Cardiac fibroblast (primary cell): ENCODE data around the gene MED12L.
"Not testable (repeated sequence)": the region's sequence is repeated elsewhere in the genome, so short reads cannot be mapped to it uniquely, and the experiment has no call there.

ENCODE experiments used
- DNase-seq, 2 donors: peaks; one replicate each; pipeline versions ENCODE4 v3.0.0 to v3.0.0-alpha.2; 2010; ENCODE audit warnings: low read depth in 2 of 2
- H3K4me3 ChIP-seq, 2 donors: replicated peaks in 1 of 2; 1 replicate in 1 of 2; 2 replicates in 1 of 2; pipeline ENCODE4 v1.5.1; 2011; ENCODE audit warnings: low read depth in 2 of 2, low read length in 2 of 2, mild to moderate bottlenecking in 2 of 2, moderate library complexity in 1 of 2
- TF ChIP-seq, protein P1 (sequence below): IDR thresholded peaks from one replicate; pipeline ENCODE4 v1.5.1; 2011; ENCODE audit warnings: low read depth, mild to moderate bottlenecking, low read length, inconsistent platforms

MED12L gene

DNA sequence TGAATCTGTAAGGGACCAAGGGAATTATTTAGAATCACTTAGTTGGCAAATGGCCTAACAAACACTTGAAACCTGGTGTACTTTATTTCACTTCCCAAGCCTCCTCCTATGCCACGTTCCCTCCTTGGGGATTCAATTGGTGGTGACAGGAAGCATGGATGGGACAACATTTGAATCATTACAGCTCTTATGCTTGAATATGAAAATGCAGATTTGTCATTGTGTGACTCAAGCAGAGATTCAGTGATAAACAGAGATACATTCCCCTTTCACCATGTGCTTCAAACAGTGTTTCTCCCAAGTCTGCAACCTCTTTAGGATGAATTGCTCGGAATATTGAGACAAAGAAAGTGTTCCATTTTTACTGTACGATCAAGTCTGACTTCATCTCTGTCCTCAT, 32.7 kb upstream of the MED12L start:
- DNase-seq = no peak
- TF ChIP-seq, protein P1, sequence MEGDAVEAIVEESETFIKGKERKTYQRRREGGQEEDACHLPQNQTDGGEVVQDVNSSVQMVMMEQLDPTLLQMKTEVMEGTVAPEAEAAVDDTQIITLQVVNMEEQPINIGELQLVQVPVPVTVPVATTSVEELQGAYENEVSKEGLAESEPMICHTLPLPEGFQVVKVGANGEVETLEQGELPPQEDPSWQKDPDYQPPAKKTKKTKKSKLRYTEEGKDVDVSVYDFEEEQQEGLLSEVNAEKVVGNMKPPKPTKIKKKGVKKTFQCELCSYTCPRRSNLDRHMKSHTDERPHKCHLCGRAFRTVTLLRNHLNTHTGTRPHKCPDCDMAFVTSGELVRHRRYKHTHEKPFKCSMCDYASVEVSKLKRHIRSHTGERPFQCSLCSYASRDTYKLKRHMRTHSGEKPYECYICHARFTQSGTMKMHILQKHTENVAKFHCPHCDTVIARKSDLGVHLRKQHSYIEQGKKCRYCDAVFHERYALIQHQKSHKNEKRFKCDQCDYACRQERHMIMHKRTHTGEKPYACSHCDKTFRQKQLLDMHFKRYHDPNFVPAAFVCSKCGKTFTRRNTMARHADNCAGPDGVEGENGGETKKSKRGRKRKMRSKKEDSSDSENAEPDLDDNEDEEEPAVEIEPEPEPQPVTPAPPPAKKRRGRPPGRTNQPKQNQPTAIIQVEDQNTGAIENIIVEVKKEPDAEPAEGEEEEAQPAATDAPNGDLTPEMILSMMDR = no peak
- H3K4me3 ChIP-seq = no peak overlapping the region

DNA sequence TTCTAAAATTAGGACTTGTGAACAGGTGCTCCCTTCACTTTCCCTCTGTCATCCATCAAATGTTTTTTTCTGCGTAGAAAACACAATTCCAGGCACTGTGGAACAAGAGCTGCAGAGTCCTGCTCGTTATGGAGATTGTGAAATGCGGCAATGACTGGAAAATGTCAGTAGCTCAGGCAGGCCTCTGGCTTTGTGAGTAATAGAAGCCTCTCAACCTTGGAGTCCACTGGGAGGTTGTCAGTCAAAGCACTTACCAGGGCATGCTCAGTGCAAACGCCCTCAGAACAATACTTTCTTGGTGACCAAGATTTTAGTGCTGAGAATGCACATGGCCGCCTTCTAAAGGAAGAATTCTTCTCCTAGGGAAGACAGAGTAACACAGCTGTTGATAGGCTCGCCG, 26.7 kb upstream of the MED12L start:
- TF ChIP-seq, protein P1 = no peak
- no peak overlapping the region for H3K4me3 ChIP-seq
- DNase-seq = no peak

DNA sequence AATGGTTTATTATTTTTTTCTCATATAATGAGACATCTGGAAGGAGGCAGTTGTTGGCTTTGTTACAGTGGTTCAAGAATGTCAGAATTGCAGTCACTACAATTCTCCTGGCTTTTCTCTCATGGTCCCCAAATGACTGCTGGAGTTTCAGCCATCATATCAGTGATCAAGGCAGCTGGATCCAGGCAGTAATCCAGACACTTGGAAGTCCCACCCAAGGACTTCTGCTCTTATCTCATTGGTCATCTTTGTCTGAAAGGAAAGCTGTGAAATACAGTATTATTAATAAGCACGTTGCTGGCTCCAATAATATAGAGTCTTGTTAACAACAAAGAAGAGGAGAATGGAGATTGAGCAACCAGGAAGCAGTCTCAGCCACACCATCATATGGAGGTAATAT, 22.9 kb upstream of the MED12L start:
- DNase-seq = no peak
- TF ChIP-seq, protein P1 = no peak
- no peak overlapping the region for H3K4me3 ChIP-seq

DNA sequence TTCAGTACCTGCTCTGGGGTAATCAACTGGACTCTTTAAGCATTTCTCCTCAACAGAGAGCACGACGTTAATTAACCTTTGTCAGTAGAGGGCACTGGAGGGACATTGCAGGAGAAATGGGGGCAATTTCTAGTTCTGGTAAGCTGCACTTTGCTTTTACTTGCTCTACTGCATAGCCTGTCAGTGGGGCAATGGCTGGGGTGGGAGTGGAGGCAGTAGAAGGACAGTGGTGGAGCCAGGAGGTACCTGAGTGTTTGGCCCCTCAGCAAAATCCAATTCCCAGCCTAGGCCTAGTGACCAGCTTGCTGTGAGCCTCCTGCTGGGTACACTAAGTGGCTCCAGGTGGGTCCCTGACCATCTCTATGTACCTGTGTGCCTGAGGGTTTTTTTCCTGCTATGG, 18.3 kb upstream of the MED12L start:
- DNase-seq = peak in 1 of 2 donors; percentile 15
- TF ChIP-seq, protein P1 = peak; percentile 5
- H3K4me3 ChIP-seq = no peak overlapping the region

DNA sequence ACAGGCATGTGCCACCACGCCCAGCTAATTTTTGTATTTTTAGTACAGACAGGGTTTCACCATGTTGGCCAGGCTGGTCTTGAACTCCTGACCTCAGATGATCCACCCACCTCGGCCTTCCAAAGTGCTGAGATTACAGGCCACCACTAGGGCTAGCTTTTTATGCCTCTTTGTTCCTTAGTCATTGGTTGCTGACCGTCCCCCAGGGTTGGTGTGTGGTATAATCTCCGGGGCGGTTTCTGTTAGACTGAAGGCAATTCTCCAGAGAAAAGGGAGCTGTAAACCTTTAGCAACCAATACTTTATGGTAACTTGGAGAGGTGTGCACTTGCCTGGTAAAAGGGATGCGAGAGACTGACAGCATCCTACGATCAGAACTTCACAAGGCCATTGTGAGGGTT, 12.6 kb upstream of the MED12L start:
- not testable (repeated sequence) for DNase-seq, H3K4me3 ChIP-seq

DNA sequence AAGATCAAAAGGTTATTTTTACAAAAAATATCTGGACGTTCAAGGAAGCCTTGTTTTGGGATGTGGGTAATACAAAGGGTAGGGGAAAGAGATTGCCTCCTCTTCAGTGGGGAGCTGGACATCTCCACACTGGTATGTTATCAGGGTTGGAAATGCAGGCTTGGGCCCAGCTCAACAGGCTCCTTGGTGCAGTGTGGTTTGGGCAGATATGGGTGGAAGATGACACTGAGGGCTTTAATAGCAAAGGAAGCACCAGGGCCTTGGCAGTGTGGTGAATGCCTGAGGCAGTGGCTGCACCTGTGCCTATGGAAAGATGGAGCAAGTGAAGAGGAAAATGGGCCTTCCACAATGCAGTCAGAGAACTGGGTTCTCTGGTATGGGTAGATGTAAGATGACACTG, 11.2 kb upstream of the MED12L start:
- no peak for DNase-seq
- no peak overlapping the region for H3K4me3 ChIP-seq
- TF ChIP-seq, protein P1 = no peak

DNA sequence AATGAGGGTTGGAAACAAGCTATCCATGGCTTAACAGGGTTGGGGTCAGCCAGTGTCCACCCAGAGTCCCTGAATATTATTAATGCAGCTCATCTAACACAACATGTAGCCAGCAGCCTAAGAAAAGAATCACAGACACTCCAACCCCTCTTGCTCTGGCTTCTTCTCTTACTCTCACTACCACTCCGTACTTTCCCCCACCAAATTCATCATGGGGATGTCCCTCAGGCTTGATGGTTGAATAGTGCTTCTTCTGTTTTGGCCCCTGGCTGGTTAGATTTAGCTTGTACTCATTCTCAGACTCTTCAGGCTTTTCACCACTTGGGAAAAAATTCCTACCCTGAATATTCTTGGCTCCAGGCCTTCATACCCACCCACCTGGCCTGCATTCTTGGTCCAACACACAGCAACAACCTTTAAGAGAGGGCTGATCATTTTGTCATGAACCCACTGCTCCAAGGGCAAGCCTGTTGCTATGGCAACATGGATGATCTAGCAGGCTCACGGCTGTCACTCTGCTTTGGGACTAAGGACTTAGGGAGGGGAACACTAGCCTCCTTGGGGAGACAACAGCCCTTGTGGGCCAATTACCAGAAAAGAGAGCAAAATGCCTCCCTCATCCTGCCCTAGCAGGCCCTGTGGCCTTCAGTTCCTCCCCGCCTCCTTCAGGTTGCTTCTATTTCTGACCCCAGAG, 9.4 kb upstream of the MED12L start:
- no peak for DNase-seq
- H3K4me3 ChIP-seq = no peak overlapping the region

More for the DNA sequence above, 9.4 kb upstream of the MED12L start:
- TF ChIP-seq, protein P1 = no peak
